Endothelial cell of umbilical vein (primary cell): Measurements from ENCODE around the gene FAU.

ENCODE experiments used
- EZH2 ChIP-seq: IDR thresholded peaks from 2 replicates; pipeline ENCODE4 v1.6.1; 2012; ENCODE audit warnings: borderline replicate concordance, low read depth, mild to moderate bottlenecking, moderate library complexity, low read length, inconsistent platforms; ENCODE audit not compliant: severe bottlenecking
- FOS ChIP-seq: IDR thresholded peaks from 2 replicates; pipeline ENCODE4 v1.6.1; 2011; ENCODE audit warnings: mild to moderate bottlenecking, low read length, moderate library complexity, borderline replicate concordance; ENCODE audit not compliant: insufficient read depth
- GATA2 ChIP-seq: IDR thresholded peaks from 2 replicates; pipeline ENCODE4 v1.7.0; 2011; ENCODE audit warnings: low read depth, mild to moderate bottlenecking, moderate library complexity, mixed read lengths, low read length; ENCODE audit not compliant: insufficient read length, insufficient read depth
- JUN ChIP-seq: IDR thresholded peaks from 2 replicates; pipeline ENCODE4 v1.6.1; 2011; ENCODE audit warnings: borderline replicate concordance, low read depth; ENCODE audit not compliant: insufficient read length, insufficient read depth
- MYC ChIP-seq: IDR thresholded peaks from one replicate; pipeline ENCODE4 v1.6.1; 2011; ENCODE audit warnings: mild to moderate bottlenecking, low read depth, low read length
- POLR2A ChIP-seq: IDR thresholded peaks from 2 replicates; pipeline ENCODE4 v1.6.1; 2012; ENCODE audit warnings: low read depth, mild to moderate bottlenecking, control low read depth, low read length
- POLR2AphosphoS5 ChIP-seq: IDR thresholded peaks from 2 replicates; pipeline ENCODE4 v1.6.1; 2012; ENCODE audit warnings: low read depth, mild to moderate bottlenecking, control low read depth, low read length, moderate library complexity; ENCODE audit not compliant: insufficient read depth
- TF ChIP-seq, protein P1 (sequence below), 2 donors: IDR thresholded peaks; 1 replicate in 1 of 2; 2 replicates in 1 of 2; pipeline ENCODE4 v1.5.1; 2011; ENCODE audit warnings: low read length in 2 of 2, mild to moderate bottlenecking in 2 of 2, moderate library complexity in 2 of 2, control low read depth in 1 of 2, inconsistent platforms in 1 of 2, low read depth in 1 of 2; ENCODE audit not compliant: insufficient read depth in 1 of 2; ENCODE audit errors: extremely low read depth in 1 of 2
- TF ChIP-seq, protein P2 (sequence below): IDR thresholded peaks from 2 replicates; pipeline ENCODE4 v1.6.1; 2011; ENCODE audit not compliant: insufficient read depth, insufficient read length

DNA sequence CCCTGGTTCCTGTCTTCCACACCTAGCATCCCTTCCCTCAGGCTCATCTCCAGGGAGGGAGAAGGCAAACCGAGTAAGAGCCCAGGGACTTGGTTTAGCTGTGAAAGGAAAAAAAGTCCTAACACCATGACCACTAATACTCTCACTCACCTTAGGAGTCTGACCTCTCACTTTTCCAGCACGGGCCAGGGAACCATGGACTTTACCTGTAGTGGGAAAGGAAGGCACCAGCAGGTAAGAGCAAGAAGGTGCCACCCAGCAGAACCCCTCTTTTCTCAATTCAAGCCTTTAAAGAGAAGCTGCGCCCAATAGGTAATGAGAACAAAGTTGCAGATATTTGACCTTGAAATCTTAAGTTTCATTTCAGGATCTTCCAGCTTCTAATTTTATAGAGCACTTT is 1.1 kb downstream of the FAU start:
- no peak for TF ChIP-seq POLR2A
- TF ChIP-seq, protein P1, sequence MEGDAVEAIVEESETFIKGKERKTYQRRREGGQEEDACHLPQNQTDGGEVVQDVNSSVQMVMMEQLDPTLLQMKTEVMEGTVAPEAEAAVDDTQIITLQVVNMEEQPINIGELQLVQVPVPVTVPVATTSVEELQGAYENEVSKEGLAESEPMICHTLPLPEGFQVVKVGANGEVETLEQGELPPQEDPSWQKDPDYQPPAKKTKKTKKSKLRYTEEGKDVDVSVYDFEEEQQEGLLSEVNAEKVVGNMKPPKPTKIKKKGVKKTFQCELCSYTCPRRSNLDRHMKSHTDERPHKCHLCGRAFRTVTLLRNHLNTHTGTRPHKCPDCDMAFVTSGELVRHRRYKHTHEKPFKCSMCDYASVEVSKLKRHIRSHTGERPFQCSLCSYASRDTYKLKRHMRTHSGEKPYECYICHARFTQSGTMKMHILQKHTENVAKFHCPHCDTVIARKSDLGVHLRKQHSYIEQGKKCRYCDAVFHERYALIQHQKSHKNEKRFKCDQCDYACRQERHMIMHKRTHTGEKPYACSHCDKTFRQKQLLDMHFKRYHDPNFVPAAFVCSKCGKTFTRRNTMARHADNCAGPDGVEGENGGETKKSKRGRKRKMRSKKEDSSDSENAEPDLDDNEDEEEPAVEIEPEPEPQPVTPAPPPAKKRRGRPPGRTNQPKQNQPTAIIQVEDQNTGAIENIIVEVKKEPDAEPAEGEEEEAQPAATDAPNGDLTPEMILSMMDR (IDR thresholded peaks at IDR 0.05; ENCODE audit: extremely low read depth in 1 of 2, insufficient read depth in 1 of 2, low read depth in 1 of 2, low read length in 2 of 2) = no peak
- TF ChIP-seq, protein P2, sequence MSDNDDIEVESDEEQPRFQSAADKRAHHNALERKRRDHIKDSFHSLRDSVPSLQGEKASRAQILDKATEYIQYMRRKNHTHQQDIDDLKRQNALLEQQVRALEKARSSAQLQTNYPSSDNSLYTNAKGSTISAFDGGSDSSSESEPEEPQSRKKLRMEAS = no peak
- TF ChIP-seq EZH2 = no peak
- no peak for TF ChIP-seq JUN
- no peak for TF ChIP-seq POLR2AphosphoS5
- TF ChIP-seq MYC = no peak
- TF ChIP-seq FOS = no peak
- no peak for TF ChIP-seq GATA2
